Fibroblast of skin of right quadriceps (primary cell): ENCODE results near the gene ZCRB1.
"Not testable (repeated sequence)": the region's sequence is repeated elsewhere in the genome, so short reads cannot be mapped to it uniquely, and the experiment has no call there.

Experiments used
- DNase-seq: peaks from one replicate; pipeline ENCODE4 v3.0.0-alpha.2; 2013

Gene ZCRB1

GRCh38 chr12:42325653-42326474, at the start of gene ZCRB1, which contains the start of gene PPHLN1:
Gene ZCRB1, minus strand, starts transcription at chr12:42326094. Its CDS starts 1,992 bp downstream, at chr12:42324102.
Gene PPHLN1, plus strand, starts transcription at chr12:42326167. Its CDS starts 9,736 bp downstream, at chr12:42335903.
- peak; percentile 72 for DNase-seq

GRCh38 chr12:42373669-42374068, 47.8 kb upstream of the ZCRB1 start:
- no peak for DNase-seq

GRCh38 chr12:42372154-42372791, 46.4 kb upstream of the ZCRB1 start:
- peak; percentile 44 for DNase-seq

GRCh38 chr12:42370013-42370412, 44.1 kb upstream of the ZCRB1 start:
- DNase-seq, result no peak

GRCh38 chr12:42365486-42365885, 39.6 kb upstream of the ZCRB1 start:
- no peak for DNase-seq

- no peak for DNase-seq
Observed at GRCh38 chr12:42364692-42365091, 38.8 kb upstream of the ZCRB1 start.

- no peak for DNase-seq
Observed at GRCh38 chr12:42362647-42363260, 36.9 kb upstream of the ZCRB1 start.

- no peak for DNase-seq
Observed at GRCh38 chr12:42361909-42362646, 36.2 kb upstream of the ZCRB1 start.

GRCh38 chr12:42360747-42361403, 35.0 kb upstream of the ZCRB1 start:
- DNase-seq, result peak; percentile 5

GRCh38 chr12:42356344-42356743, 30.4 kb upstream of the ZCRB1 start:
- no peak for DNase-seq

- DNase-seq, result not testable (repeated sequence)
Observed at GRCh38 chr12:42350021-42350407, 24.1 kb upstream of the ZCRB1 start.

GRCh38 chr12:42349119-42350020, 23.5 kb upstream of the ZCRB1 start:
- DNase-seq, result not testable (repeated sequence)

- DNase-seq, result no peak
Observed at GRCh38 chr12:42346403-42347002, 20.6 kb upstream of the ZCRB1 start.

GRCh38 chr12:42343721-42344120, 17.8 kb upstream of the ZCRB1 start:
- no peak for DNase-seq

- no peak for DNase-seq
Observed at GRCh38 chr12:42342028-42342427, 16.1 kb upstream of the ZCRB1 start.

GRCh38 chr12:42338280-42338679, 12.4 kb upstream of the ZCRB1 start:
- DNase-seq, result no peak

GRCh38 chr12:42336286-42336685, 10.4 kb upstream of the ZCRB1 start:
- no peak for DNase-seq

- peak; percentile 33 for DNase-seq
Observed at GRCh38 chr12:42332301-42333285, 6.7 kb upstream of the ZCRB1 start.

GRCh38 chr12:42330097-42330496, 4.2 kb upstream of the ZCRB1 start:
- not testable (repeated sequence) for DNase-seq

GRCh38 chr12:42327227-42327590, 1.3 kb upstream of the ZCRB1 start:
- DNase-seq, result no peak
